Neural progenitor cell (in vitro differentiated cells): ENCODE measurements around the gene FAM32A. TPM values are rescaled to one million over a fixed set of nuclear protein-coding genes. Genes with fewer than 3 reads are reported as not detected.

Experiments
- DNase-seq: peaks from one replicate; pipeline ENCODE4 v3.0.0-alpha.2; 2016; ENCODE audit warnings: low spot score
- H2AFZ ChIP-seq: fragments of 200-600 bp; sonication (generic); replicated peaks from 2 replicates; pipeline ENCODE4 v1.6.1; 2016; ENCODE audit warnings: antibody characterized with exemption
- H3F3A ChIP-seq: fragments of 200-600 bp; sonication (generic); 2 replicates; pipeline ENCODE4 v1.6.1; 2016; ENCODE audit warnings: antibody characterized with exemption, low read depth
- H3K27ac ChIP-seq: fragments of 200-600 bp; sonication (generic); 2 replicates; pipeline ENCODE4 v1.5.1; 2016; ENCODE audit warnings: mild to moderate bottlenecking
- H3K27me3 ChIP-seq: fragments of 200-600 bp; sonication (generic); 2 replicates; pipeline ENCODE4 v1.6.1; 2016; ENCODE audit warnings: mild to moderate bottlenecking, moderate library complexity
- H3K36me3 ChIP-seq: fragments of 200-600 bp; sonication (generic); 2 replicates; pipeline ENCODE4 v1.5.1; 2016
- H3K4me1 ChIP-seq: fragments of 200-600 bp; sonication (generic); 2 replicates; pipeline ENCODE4 v1.6.1; 2016; ENCODE audit warnings: mixed run types
- H3K4me2 ChIP-seq: fragments of 200-600 bp; sonication (generic); 2 replicates; pipeline ENCODE4 v1.6.1; 2016
- H3K4me3 ChIP-seq: fragments of 200-600 bp; sonication (generic); 2 replicates; pipeline ENCODE4 v1.5.1; 2016
- H3K79me2 ChIP-seq: fragments of 200-600 bp; sonication (generic); 2 replicates; pipeline ENCODE4 v1.6.1; 2016; ENCODE audit warnings: low read depth
- H3K9ac ChIP-seq: fragments of 200-600 bp; sonication (generic); 2 replicates; pipeline ENCODE4 v1.6.1; 2016
- H3K9me3 ChIP-seq: fragments of 200-600 bp; sonication (generic); 2 replicates; pipeline ENCODE4 v1.5.1; 2016; ENCODE audit warnings: low read depth
- H4K20me1 ChIP-seq: fragments of 200-600 bp; sonication (generic); 2 replicates; pipeline ENCODE4 v1.6.1; 2016; ENCODE audit warnings: low read depth
- H3K27ac Mint-ChIP-seq: 3 replicates; pipeline ENCODE4 v1.8.0; 2021; ENCODE audit warnings: mixed read lengths
- H3K27me3 Mint-ChIP-seq: 2 replicates; pipeline ENCODE4 v1.8.0; 2022; ENCODE audit warnings: low read depth, mild to moderate bottlenecking, inconsistent platforms, moderate library complexity, mixed read lengths; ENCODE audit not compliant: insufficient read depth
- H3K36me3 Mint-ChIP-seq: 3 replicates; pipeline ENCODE4 v1.8.0; 2021; ENCODE audit warnings: mixed read lengths
- H3K4me1 Mint-ChIP-seq: 3 replicates; pipeline ENCODE4 v1.8.0; 2021; ENCODE audit warnings: mixed read lengths
- H3K4me3 Mint-ChIP-seq: 3 replicates; pipeline ENCODE4 v1.8.0; 2021; ENCODE audit warnings: mild to moderate bottlenecking, moderate library complexity, mixed read lengths
- H3K9me3 Mint-ChIP-seq: 3 replicates; pipeline ENCODE4 v1.8.0; 2020; ENCODE audit warnings: mixed read lengths
- EZH2 ChIP-seq: fragments of 200-600 bp; sonication (generic); IDR thresholded peaks from 2 replicates; pipeline ENCODE4 v1.6.1; 2017; ENCODE audit warnings: antibody characterized with exemption, mild to moderate bottlenecking, moderate library complexity
- EZH2phosphoT487 ChIP-seq: fragments of 200-600 bp; sonication (generic); IDR thresholded peaks from 2 replicates; pipeline ENCODE4 v1.6.1; 2017; ENCODE audit warnings: antibody characterized with exemption
- total RNA-seq: library from RNA; depleted of rRNA; stranded (reverse); fragments of >200 nt; gene quantifications from 2 replicates; pipeline ENCODE4 v1.2.3, GENCODE V29; 2015; ENCODE audit warnings: low replicate concordance
- TF ChIP-seq, protein P1 (sequence below): fragments of 200-600 bp; sonication (generic); IDR thresholded peaks from 2 replicates; pipeline ENCODE4 v1.5.1; 2017; ENCODE audit warnings: antibody characterized with exemption, mild to moderate bottlenecking

Gene FAM32A
- total RNA-seq, 1 donor from 2014 or later, result 139 TPM

DNA sequence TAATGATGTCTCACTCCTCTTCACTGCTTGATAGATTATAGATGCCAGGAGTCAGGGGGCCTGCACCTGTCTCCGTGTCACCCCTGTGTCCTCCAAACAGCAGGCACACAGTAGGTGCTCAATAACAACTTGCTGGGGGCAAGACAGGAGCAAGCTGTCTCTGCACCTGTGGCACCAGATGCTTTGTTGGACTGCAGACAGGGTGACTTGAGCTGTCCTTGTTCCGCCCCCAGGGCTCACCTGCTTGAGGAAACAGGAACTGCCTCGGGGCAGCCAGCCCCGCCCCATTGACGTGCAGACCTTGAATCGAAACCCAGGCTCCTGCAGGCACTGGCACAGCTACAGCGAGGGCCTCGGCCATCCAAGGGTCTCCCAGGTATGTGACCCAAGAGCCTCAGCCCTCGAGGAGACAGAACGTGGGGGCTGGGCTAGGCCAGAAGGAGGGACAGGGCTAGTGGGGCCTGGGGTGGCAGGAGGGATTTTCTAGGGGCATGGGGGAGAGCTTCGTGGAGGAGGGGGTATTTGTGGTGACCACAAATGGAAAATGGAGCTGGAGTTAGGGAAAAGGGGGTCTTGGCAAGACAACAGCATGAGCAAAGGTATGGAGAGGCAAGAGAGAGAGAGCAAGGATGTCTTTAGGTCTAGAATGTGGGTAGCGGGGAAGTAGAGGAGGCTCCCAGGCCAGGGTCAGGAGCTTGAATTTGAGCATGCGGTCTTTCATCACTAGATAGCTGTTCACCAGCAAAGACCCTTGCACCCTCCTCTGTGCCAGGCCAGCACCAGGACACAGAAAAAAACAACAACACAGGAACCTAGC, 41.6 kb upstream of the FAM32A start, which contains the start of gene HSH2D:
HSH2D (plus strand) TSS at position 287 of the 817 bp plus-strand sequence. CDS start 5,066 bp downstream, outside the sequence.
- H3K36me3 Mint-ChIP-seq, result no peaks in the 10 kb centered on the region
- no peak within 1 kb of the TSS for H3K4me2 ChIP-seq

DNA sequence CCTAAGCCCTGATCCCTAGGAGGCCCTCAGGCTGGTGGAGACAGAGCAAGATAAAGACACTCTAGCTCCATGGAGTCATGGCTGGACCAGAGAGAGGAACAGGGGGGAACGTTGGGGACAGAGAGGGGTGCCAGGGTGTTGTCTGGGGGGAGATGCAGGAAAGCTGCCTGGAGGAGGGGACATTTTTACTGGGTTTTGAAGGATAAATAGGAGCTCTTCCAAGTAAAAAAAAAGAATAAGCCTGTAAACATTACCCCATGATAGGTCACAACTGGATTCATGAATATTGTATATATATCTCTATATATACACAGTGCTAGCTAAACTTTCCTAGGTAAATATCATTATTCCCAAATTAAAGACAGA, 41.0 kb upstream of the FAM32A start:
- Histone ChIP-seq H3F3A (no peaks in the 10 kb centered on the region), H3K9me3 (no peaks in the 10 kb centered on the region), H2AFZ (no peak overlapping the region), H3K4me1 (no peaks in the 10 kb centered on the region), H3K4me3 (no peak overlapping the region), H3K36me3 (no peaks in the 10 kb centered on the region), H3K27ac (no peak overlapping the region), H3K4me2 (no peak overlapping the region), H3K9ac (no peak overlapping the region), H3K27me3 (no peaks in the 10 kb centered on the region), H3K79me2 (no peaks in the 10 kb centered on the region), H4K20me1 (no peaks in the 10 kb centered on the region)
- Mint-ChIP-seq H3K27me3 (peaks cover 2% of the 10 kb centered on the region), H3K36me3 (no peaks in the 10 kb centered on the region), H3K4me1 (no peaks in the 10 kb centered on the region), H3K27ac (no peak overlapping the region), H3K9me3 (no peaks in the 10 kb centered on the region), H3K4me3 (no peak overlapping the region)
- TF ChIP-seq EZH2phosphoT487 (no peak), EZH2 (no peak)
- TF ChIP-seq, protein P1, sequence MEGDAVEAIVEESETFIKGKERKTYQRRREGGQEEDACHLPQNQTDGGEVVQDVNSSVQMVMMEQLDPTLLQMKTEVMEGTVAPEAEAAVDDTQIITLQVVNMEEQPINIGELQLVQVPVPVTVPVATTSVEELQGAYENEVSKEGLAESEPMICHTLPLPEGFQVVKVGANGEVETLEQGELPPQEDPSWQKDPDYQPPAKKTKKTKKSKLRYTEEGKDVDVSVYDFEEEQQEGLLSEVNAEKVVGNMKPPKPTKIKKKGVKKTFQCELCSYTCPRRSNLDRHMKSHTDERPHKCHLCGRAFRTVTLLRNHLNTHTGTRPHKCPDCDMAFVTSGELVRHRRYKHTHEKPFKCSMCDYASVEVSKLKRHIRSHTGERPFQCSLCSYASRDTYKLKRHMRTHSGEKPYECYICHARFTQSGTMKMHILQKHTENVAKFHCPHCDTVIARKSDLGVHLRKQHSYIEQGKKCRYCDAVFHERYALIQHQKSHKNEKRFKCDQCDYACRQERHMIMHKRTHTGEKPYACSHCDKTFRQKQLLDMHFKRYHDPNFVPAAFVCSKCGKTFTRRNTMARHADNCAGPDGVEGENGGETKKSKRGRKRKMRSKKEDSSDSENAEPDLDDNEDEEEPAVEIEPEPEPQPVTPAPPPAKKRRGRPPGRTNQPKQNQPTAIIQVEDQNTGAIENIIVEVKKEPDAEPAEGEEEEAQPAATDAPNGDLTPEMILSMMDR, result no peak
- no peak for DNase-seq

More for the DNA sequence above, 41.6 kb upstream of the FAM32A start, which contains the start of gene HSH2D:
- no peak for DNase-seq
- TF ChIP-seq EZH2phosphoT487, result no peak
- no peak for TF ChIP-seq EZH2
- TF ChIP-seq, protein P1, result no peak
- Histone ChIP-seq H3K27ac (no peak within 1 kb of the TSS), H3K9ac (no peak within 1 kb of the TSS), H4K20me1 (no peaks in the 10 kb centered on the region), H3F3A (no peaks in the 10 kb centered on the region), H3K4me3 (no peak within 1 kb of the TSS), H3K36me3 (no peaks in the 10 kb centered on the region), H2AFZ (no peak within 1 kb of the TSS), H3K79me2 (no peaks in the 10 kb centered on the region), H3K4me1 (no peaks in the 10 kb centered on the region), H3K9me3 (no peaks in the 10 kb centered on the region), H3K27me3 (no peaks in the 10 kb centered on the region)
- Mint-ChIP-seq H3K4me1 (no peaks in the 10 kb centered on the region), H3K27ac (no peak within 1 kb of the TSS), H3K27me3 (peaks cover 2% of the 10 kb centered on the region), H3K4me3 (no peak within 1 kb of the TSS), H3K9me3 (no peaks in the 10 kb centered on the region)

- Histone ChIP-seq H3K9me3 (no peaks in the 10 kb centered on the region), H3K36me3 (no peaks in the 10 kb centered on the region), H3K4me1 (no peaks in the 10 kb centered on the region), H3K4me2 (no peak overlapping the region), H3K79me2 (no peaks in the 10 kb centered on the region), H3K4me3 (no peak overlapping the region), H4K20me1 (no peaks in the 10 kb centered on the region), H3K9ac (no peak overlapping the region), H3F3A (no peaks in the 10 kb centered on the region), H3K27ac (no peak overlapping the region), H2AFZ (no peak overlapping the region), H3K27me3 (no peaks in the 10 kb centered on the region)
- no peak for DNase-seq
- Mint-ChIP-seq H3K27ac (no peak overlapping the region), H3K4me3 (no peak overlapping the region), H3K36me3 (no peaks in the 10 kb centered on the region), H3K27me3 (peaks cover 2% of the 10 kb centered on the region), H3K4me1 (no peaks in the 10 kb centered on the region), H3K9me3 (no peaks in the 10 kb centered on the region)
- TF ChIP-seq EZH2phosphoT487, result no peak
- TF ChIP-seq, protein P1, result no peak
- TF ChIP-seq EZH2, result no peak
Observed at GRCh38 chr19:16146112-16146511, 39.1 kb upstream of the FAM32A start.
